PC-3 (cell line): ENCODE results near the gene DLG2. TPM values are rescaled to one million over a fixed set of nuclear protein-coding genes. Genes with fewer than 3 reads are reported as not detected.
A peak's percentile ranks its signal among the peaks of the same experiment; 100 is the strongest.

Source experiments
- ATAC-seq: fragments of 200-7000 bp; cut with Tn5 transposase; 2 replicates; pipeline ENCODE4 v1.9.1; 2020; ENCODE audit warnings: mild to moderate bottlenecking, moderate library complexity
- BruUV-seq: library from RNA; stranded (reverse); fragments of 400-500 nt; replicated peaks from 2 replicates; lab custom pipeline; 2021; lab: Mats Ljungman, UMichigan
- CTCF ChIA-PET: fragments of 300-600 bp; sonication (Branson Sonifier 250); formaldehyde crosslinking; loops from one replicate; lab custom pipeline; 2022; ENCODE audit warnings: antibody characterized with exemption; lab: Charles Lee
- POLR2A ChIA-PET: fragments of 300-600 bp; sonication (Branson Sonifier 250); formaldehyde crosslinking; loops from one replicate; lab custom pipeline; 2022; ENCODE audit warnings: antibody characterized with exemption; ENCODE audit not compliant: unreplicated experiment; lab: Charles Lee
- DNase-seq: peaks from one replicate; pipeline ENCODE4 v3.0.0-alpha.2; 2015
- H2AFZ ChIP-seq: fragments of 300-600 bp; sonication (generic); 2 replicates; pipeline ENCODE4 v1.6.0; 2016; ENCODE audit warnings: antibody characterized with exemption, low read length
- H3F3A ChIP-seq: fragments of 300-600 bp; sonication (generic); one replicate; pipeline ENCODE4 v1.6.0; 2017; ENCODE audit warnings: antibody characterized with exemption, low read length, control low read depth, mild to moderate bottlenecking; ENCODE audit not compliant: unreplicated experiment
- H3K27ac ChIP-seq: fragments of 300-600 bp; sonication (generic); 2 replicates; pipeline ENCODE4 v1.5.1; 2016; ENCODE audit warnings: mild to moderate bottlenecking, low read length
- H3K27me3 ChIP-seq: fragments of 300-600 bp; sonication (generic); 2 replicates; pipeline ENCODE4 v1.6.1; 2016; ENCODE audit warnings: low read length, mixed read lengths
- H3K36me3 ChIP-seq: fragments of 300-600 bp; sonication (generic); 2 replicates; pipeline ENCODE4 v1.6.1; 2016; ENCODE audit warnings: low read depth, mixed run types, low read length, mixed read lengths
- H3K4me1 ChIP-seq: fragments of 300-600 bp; sonication (generic); 2 replicates; pipeline ENCODE4 v1.5.1; 2016; ENCODE audit warnings: low read length; ENCODE audit not compliant: insufficient read depth
- H3K4me2 ChIP-seq: fragments of 300-600 bp; sonication (generic); 2 replicates; pipeline ENCODE4 v1.6.0; 2016; ENCODE audit warnings: low read length
- H3K4me3 ChIP-seq: fragments of 300-600 bp; sonication (generic); 2 replicates; pipeline ENCODE4 v1.5.1; 2016; ENCODE audit warnings: mild to moderate bottlenecking, low read length, mixed read lengths
- H3K79me2 ChIP-seq: fragments of 300-600 bp; sonication (generic); 2 replicates; pipeline ENCODE4 v1.6.1; 2017; ENCODE audit warnings: low read length, mixed read lengths
- H3K9ac ChIP-seq: fragments of 300-600 bp; sonication (generic); 2 replicates; pipeline ENCODE4 v1.6.0; 2016; ENCODE audit warnings: mild to moderate bottlenecking, low read length
- H3K9me2 ChIP-seq: fragments of 300-600 bp; sonication (generic); replicated peaks from 2 replicates; pipeline ENCODE4 v1.6.1; 2016; ENCODE audit warnings: mixed run types, low read length, mixed read lengths
- H3K9me3 ChIP-seq: fragments of 300-600 bp; sonication (generic); 2 replicates; pipeline ENCODE4 v1.6.1; 2016; ENCODE audit warnings: low read length, mixed read lengths
- H4K20me1 ChIP-seq: fragments of 300-600 bp; sonication (generic); 2 replicates; pipeline ENCODE4 v1.6.1; 2016; ENCODE audit warnings: low read length, mixed read lengths
- CTCF ChIP-seq: fragments of 300-600 bp; sonication (generic); conservative IDR thresholded peaks from 2 replicates; pipeline ENCODE4 v1.5.1; 2017; ENCODE audit warnings: antibody characterized with exemption, low read depth, mild to moderate bottlenecking, low read length
- EZH2 ChIP-seq: fragments of 300-600 bp; sonication (generic); IDR thresholded peaks from one replicate; pipeline ENCODE4 v1.6.1; 2017; ENCODE audit warnings: antibody characterized with exemption, mild to moderate bottlenecking, low read length; ENCODE audit not compliant: unreplicated experiment
- EZH2phosphoT487 ChIP-seq: fragments of 300-600 bp; sonication (generic); IDR thresholded peaks from 2 replicates; pipeline ENCODE4 v1.6.1; 2018; ENCODE audit warnings: mild to moderate bottlenecking, antibody characterized with exemption, low read length, borderline replicate concordance
- intact Hi-C: fragments of 100-400 bp; cut with micrococcal nuclease; formaldehyde crosslinking; loops from 2 replicates; pipeline ENCODE4 v1.9.0; 2023
- total RNA-seq: library from RNA; depleted of rRNA; stranded (reverse); fragments of >200 nt; gene quantifications from 2 replicates; pipeline ENCODE4 v1.2.3, GENCODE V29; 2014

DLG2 gene
- total RNA-seq, 1 experiment from 2014 or later: 0.58 TPM

GRCh38 chr11:83722392-83723119 is 1904.6 kb downstream of the DLG2 start:
- intact Hi-C loops: no loop called here
- Histone ChIP-seq H3F3A (no peaks in the 10 kb centered on the region), H3K27ac (no peak overlapping the region), H3K27me3 (peaks cover 8% of the 10 kb centered on the region; the same call in 1 of the 2 replicates), H3K4me2 (no peak overlapping the region), H3K4me3 (no peak overlapping the region), H3K4me1 (no peaks in the 10 kb centered on the region), H3K36me3 (no peaks in the 10 kb centered on the region), H3K9me2 (no peaks in the 10 kb centered on the region), H3K9me3 (no peaks in the 10 kb centered on the region), H4K20me1 (no peaks in the 10 kb centered on the region), H3K9ac (no peak overlapping the region), H3K79me2 (no peaks in the 10 kb centered on the region), H2AFZ (no peak overlapping the region)
- TF ChIP-seq CTCF (no peak), EZH2phosphoT487 (no peak), EZH2 (no peak)
- ChIA-PET POLR2A (no interaction called here), CTCF (interaction anchor here (2.0 kb wide), 1 partner anchor 430 kb away, joined by 15 read pairs; no protein-coding TSS in a partner anchor)
- DNase-seq (no peak), ATAC-seq (no peak)
- BruUV-seq: no TSS peak

GRCh38 chr11:83721263-83721662 is 1905.9 kb downstream of the DLG2 start:
- no peak overlapping the region for H3K9ac ChIP-seq
- no peaks in the 10 kb centered on the region for H3K9me2 ChIP-seq
- H3K79me2 ChIP-seq: no peaks in the 10 kb centered on the region
- no peak overlapping the region for H3K4me3 ChIP-seq
- H3F3A ChIP-seq: no peaks in the 10 kb centered on the region
- BruUV-seq: no TSS peak
- no peaks in the 10 kb centered on the region for H4K20me1 ChIP-seq
- no peaks in the 10 kb centered on the region for H3K36me3 ChIP-seq
- ChIA-PET CTCF (interaction anchor here (0.6 kb wide), 1 partner anchor 472 kb away, joined by 3 read pairs; no protein-coding TSS in a partner anchor), POLR2A (no interaction called here)
- peaks cover 8% of the 10 kb centered on the region; the same call in 1 of the 2 replicates for H3K27me3 ChIP-seq
- H3K4me1 ChIP-seq: no peaks in the 10 kb centered on the region
- H2AFZ ChIP-seq: no peak overlapping the region
- peak; percentile 35 for DNase-seq
- no peak for ATAC-seq
- no peak overlapping the region for H3K4me2 ChIP-seq
- TF ChIP-seq EZH2phosphoT487 (no peak), CTCF (no peak), EZH2 (no peak)
- H3K27ac ChIP-seq: no peak overlapping the region
- intact Hi-C loops: no loop called here
- no peaks in the 10 kb centered on the region for H3K9me3 ChIP-seq

- BruUV-seq: no TSS peak
- Histone ChIP-seq H2AFZ (no peak overlapping the region), H3K36me3 (no peaks in the 10 kb centered on the region), H3F3A (no peaks in the 10 kb centered on the region), H3K9me3 (no peaks in the 10 kb centered on the region), H3K9me2 (no peaks in the 10 kb centered on the region), H3K4me1 (no peaks in the 10 kb centered on the region), H3K27me3 (peaks cover 8% of the 10 kb centered on the region; the same call in 1 of the 2 replicates), H3K27ac (no peak overlapping the region), H3K9ac (no peak overlapping the region), H4K20me1 (no peaks in the 10 kb centered on the region), H3K79me2 (no peaks in the 10 kb centered on the region), H3K4me3 (no peak overlapping the region), H3K4me2 (no peak overlapping the region)
- CTCF ChIA-PET: interaction anchor here (0.6 kb wide), 1 partner anchor 471 kb away, joined by 3 read pairs; no protein-coding TSS in a partner anchor
- no peak for ATAC-seq
- no peak for DNase-seq
- intact Hi-C loops: no loop called here
- POLR2A ChIA-PET: no interaction called here
- TF ChIP-seq EZH2phosphoT487: no peak
- TF ChIP-seq EZH2: no peak
- no peak for TF ChIP-seq CTCF
Measured at GRCh38 chr11:83720675-83721074, 1906.5 kb downstream of the DLG2 start.
